Measurements from ENCODE around the gene FOXF2. TPM values are rescaled to one million over a fixed set of nuclear protein-coding genes. Genes with fewer than 3 reads are reported as not detected.

Gene FOXF2
- total and polyA plus RNA-seq, 2 donors (not counting 3 experiments of a cell fraction or from before 2014, with no cell fraction given): not detected

GRCh38 chr6:1387876-1388629 is 1.3 kb upstream of the FOXF2 start:
- no peaks in the 10 kb centered on the region for H3K4me1 ChIP-seq (ENCODE audit: control insufficient read depth, extremely low read depth, insufficient read depth, low read length)
- dilution Hi-C loops (cut with MboI; ENCODE audit: extremely low pct_ligation_motif_present, low sequenced_read_pairs) (no loop called here), intact Hi-C loops (cut with micrococcal nuclease) (no loop called here)
- TF ChIP-seq EZH2 (IDR thresholded peaks at IDR 0.05; ENCODE audit: borderline replicate concordance, low read depth, low read length, severe bottlenecking) (peak; percentile 95), JUN (IDR thresholded peaks at IDR 0.05; ENCODE audit: borderline replicate concordance, insufficient read depth, insufficient read length, low read depth) (no peak)
- DNase-seq (ENCODE audit: low read depth, low spot score): no peak
- H3K4me3 ChIP-seq (replicated peaks in 1 of 3; ENCODE audit: insufficient read depth in 1 of 3, low read depth in 1 of 3, low read length in 3 of 3): no peak overlapping the region
- no peak overlapping the region for H3K27ac ChIP-seq (ENCODE audit: insufficient read depth, low read depth, low read length)
- no peaks in the 10 kb centered on the region for H4K20me1 ChIP-seq (replicated peaks; ENCODE audit: control insufficient read depth, extremely low read depth, insufficient read depth, low read length)
- no peak overlapping the region for H3K9ac ChIP-seq (replicated peaks; ENCODE audit: extremely low read depth, insufficient read depth, low read length)
- FAIRE-seq: no peak
- no peak overlapping the region for H3K4me2 ChIP-seq (ENCODE audit: insufficient read depth, low read length)
- no peak overlapping the region for H2AFZ ChIP-seq (ENCODE audit: low read depth, low read length)
- H3K79me2 ChIP-seq (ENCODE audit: control insufficient read depth, insufficient read depth, low read length): no peaks in the 10 kb centered on the region
- H3K36me3 ChIP-seq (ENCODE audit: control insufficient read depth in 2 of 2, extremely low read depth in 1 of 2, insufficient read depth in 2 of 2, low read length in 2 of 2): no peaks in the 10 kb centered on the region
- no peaks in the 10 kb centered on the region for H3K9me3 ChIP-seq (replicated peaks; ENCODE audit: control insufficient read depth, insufficient read depth, low read length)
- BruUV-seq (replicated peaks): no TSS peak
- POLR2A ChIA-PET: no interaction called here
- peaks cover 81 to 90% of the 10 kb centered on the region in 2 experiments for H3K27me3 ChIP-seq (ENCODE audit: control insufficient read depth in 2 of 2, insufficient read depth in 2 of 2, low read length in 2 of 2)
- H3K9me1 ChIP-seq (replicated peaks; ENCODE audit: control insufficient read depth, extremely low read depth, insufficient read depth, low read length): no peaks in the 10 kb centered on the region
- CTCF ChIA-PET: interaction anchor here (3.5 kb wide), 1 partner anchor 9 kb away, joined by 18 read pairs; no protein-coding TSS in a partner anchor

DNA sequence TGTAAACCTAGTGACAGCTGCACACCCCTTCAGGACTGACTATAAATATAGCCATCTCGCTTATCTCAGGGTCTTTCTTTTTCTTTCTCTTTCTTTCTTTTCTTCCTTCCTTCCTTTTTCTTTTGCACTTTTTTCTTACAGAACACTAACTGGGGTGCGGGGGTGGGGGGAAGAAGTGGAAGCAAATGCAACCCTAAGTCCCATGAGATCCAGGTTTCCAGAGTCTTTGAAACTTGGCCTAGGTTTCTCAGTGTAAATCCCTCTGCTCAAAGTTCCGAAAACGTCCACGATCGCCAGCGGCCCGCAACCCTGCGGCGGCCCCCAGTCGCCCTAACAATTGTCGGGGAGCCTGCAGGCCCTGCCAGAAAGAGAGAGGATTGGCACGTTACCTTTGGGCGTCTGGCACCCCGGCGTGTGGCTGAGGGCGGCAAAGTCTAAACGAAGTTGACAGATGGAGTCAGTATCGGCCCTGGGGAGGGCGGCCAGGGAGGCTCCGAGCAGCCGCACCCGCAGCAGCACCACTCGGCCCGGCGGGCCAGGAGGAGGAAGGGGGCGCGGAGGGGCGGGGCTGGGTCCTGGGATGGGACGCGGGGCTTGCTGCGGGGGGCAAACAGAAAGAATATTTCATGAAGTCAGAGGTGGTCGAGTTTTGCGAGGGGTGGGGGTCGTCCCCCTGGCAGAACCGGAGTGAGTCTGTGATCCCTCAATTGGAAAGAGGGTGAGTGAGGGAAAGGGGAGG is 577 bp upstream of the FOXF2 start:
- Histone ChIP-seq H4K20me1 (replicated peaks; ENCODE audit: control insufficient read depth, extremely low read depth, insufficient read depth, low read length) (no peaks in the 10 kb centered on the region), H3K27ac (ENCODE audit: insufficient read depth, low read depth, low read length) (no peak overlapping the region), H2AFZ (ENCODE audit: low read depth, low read length) (no peak overlapping the region), H3K9ac (replicated peaks; ENCODE audit: extremely low read depth, insufficient read depth, low read length) (no peak overlapping the region), H3K9me3 (replicated peaks; ENCODE audit: control insufficient read depth, insufficient read depth, low read length) (no peaks in the 10 kb centered on the region), H3K4me1 (ENCODE audit: control insufficient read depth, extremely low read depth, insufficient read depth, low read length) (no peaks in the 10 kb centered on the region), H3K4me2 (ENCODE audit: insufficient read depth, low read length) (no peak overlapping the region), H3K4me3 (replicated peaks in 1 of 3; ENCODE audit: insufficient read depth in 1 of 3, low read depth in 1 of 3, low read length in 3 of 3) (no peak overlapping the region), H3K36me3 (ENCODE audit: control insufficient read depth in 2 of 2, extremely low read depth in 1 of 2, insufficient read depth in 2 of 2, low read length in 2 of 2) (no peaks in the 10 kb centered on the region), H3K27me3 (ENCODE audit: control insufficient read depth in 2 of 2, insufficient read depth in 2 of 2, low read length in 2 of 2) (peaks cover 81 to 91% of the 10 kb centered on the region in 2 experiments), H3K79me2 (ENCODE audit: control insufficient read depth, insufficient read depth, low read length) (no peaks in the 10 kb centered on the region), H3K9me1 (replicated peaks; ENCODE audit: control insufficient read depth, extremely low read depth, insufficient read depth, low read length) (no peaks in the 10 kb centered on the region)
- BruUV-seq (replicated peaks): no TSS peak
- dilution Hi-C loops (cut with MboI; ENCODE audit: extremely low pct_ligation_motif_present, low sequenced_read_pairs) (no loop called here), intact Hi-C loops (cut with micrococcal nuclease) (no loop called here)
- ChIA-PET CTCF (interaction anchor here (1.5 to 3.5 kb wide), 2 partner anchors 8 to 796 kb away, joined by 3 to 18 read pairs; no protein-coding TSS in a partner anchor), POLR2A (no interaction called here)
- TF ChIP-seq EZH2 (IDR thresholded peaks at IDR 0.05; ENCODE audit: borderline replicate concordance, low read depth, low read length, severe bottlenecking) (peak; percentile 95), FOS (IDR thresholded peaks at IDR 0.05; ENCODE audit: borderline replicate concordance, insufficient read depth, low read length) (no peak), JUN (IDR thresholded peaks at IDR 0.05; ENCODE audit: borderline replicate concordance, insufficient read depth, insufficient read length, low read depth) (no peak), MYC (IDR thresholded peaks at IDR 0.05; ENCODE audit: low read depth, low read length) (no peak), GATA2 (IDR thresholded peaks at IDR 0.05; ENCODE audit: insufficient read depth, insufficient read length, low read depth, low read length) (no peak), POLR2A (IDR thresholded peaks at IDR 0.05; ENCODE audit: low read depth, low read length) (no peak), CTCF (IDR thresholded peaks at IDR 0.05; ENCODE audit: extremely low read depth in 1 of 2, insufficient read depth in 1 of 2, low read depth in 1 of 2, low read length in 2 of 2) (no peak), MAX (IDR thresholded peaks at IDR 0.05; ENCODE audit: insufficient read depth, insufficient read length) (no peak)
- FAIRE-seq: no peak
- no peak for DNase-seq (ENCODE audit: low read depth, low spot score)
